GM12875 (cell line): Measurements from ENCODE around the gene PIP4P1.
"Not testable (repeated sequence)": the region's sequence is repeated elsewhere in the genome, so short reads cannot be mapped to it uniquely, and the experiment has no call there.

Experiments
- H3K4me3 ChIP-seq: one replicate; pipeline ENCODE4 v1.5.1; 2011; ENCODE audit warnings: low read depth, low read length, control low read depth
- TF ChIP-seq, protein P1 (sequence below): IDR thresholded peaks from 2 replicates; pipeline ENCODE4 v1.5.1; 2011; ENCODE audit warnings: low read depth, mild to moderate bottlenecking, control low read depth, inconsistent platforms, low read length, moderate library complexity, borderline replicate concordance; ENCODE audit not compliant: insufficient read depth

PIP4P1 gene

GRCh38 chr14:20461225-20462141 is at the start of gene PIP4P1:
Gene PIP4P1, minus strand, starts transcription at chr14:20461434. Its CDS starts 109 bp downstream, at chr14:20461325.
- TF ChIP-seq, protein P1, sequence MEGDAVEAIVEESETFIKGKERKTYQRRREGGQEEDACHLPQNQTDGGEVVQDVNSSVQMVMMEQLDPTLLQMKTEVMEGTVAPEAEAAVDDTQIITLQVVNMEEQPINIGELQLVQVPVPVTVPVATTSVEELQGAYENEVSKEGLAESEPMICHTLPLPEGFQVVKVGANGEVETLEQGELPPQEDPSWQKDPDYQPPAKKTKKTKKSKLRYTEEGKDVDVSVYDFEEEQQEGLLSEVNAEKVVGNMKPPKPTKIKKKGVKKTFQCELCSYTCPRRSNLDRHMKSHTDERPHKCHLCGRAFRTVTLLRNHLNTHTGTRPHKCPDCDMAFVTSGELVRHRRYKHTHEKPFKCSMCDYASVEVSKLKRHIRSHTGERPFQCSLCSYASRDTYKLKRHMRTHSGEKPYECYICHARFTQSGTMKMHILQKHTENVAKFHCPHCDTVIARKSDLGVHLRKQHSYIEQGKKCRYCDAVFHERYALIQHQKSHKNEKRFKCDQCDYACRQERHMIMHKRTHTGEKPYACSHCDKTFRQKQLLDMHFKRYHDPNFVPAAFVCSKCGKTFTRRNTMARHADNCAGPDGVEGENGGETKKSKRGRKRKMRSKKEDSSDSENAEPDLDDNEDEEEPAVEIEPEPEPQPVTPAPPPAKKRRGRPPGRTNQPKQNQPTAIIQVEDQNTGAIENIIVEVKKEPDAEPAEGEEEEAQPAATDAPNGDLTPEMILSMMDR: no peak

DNA sequence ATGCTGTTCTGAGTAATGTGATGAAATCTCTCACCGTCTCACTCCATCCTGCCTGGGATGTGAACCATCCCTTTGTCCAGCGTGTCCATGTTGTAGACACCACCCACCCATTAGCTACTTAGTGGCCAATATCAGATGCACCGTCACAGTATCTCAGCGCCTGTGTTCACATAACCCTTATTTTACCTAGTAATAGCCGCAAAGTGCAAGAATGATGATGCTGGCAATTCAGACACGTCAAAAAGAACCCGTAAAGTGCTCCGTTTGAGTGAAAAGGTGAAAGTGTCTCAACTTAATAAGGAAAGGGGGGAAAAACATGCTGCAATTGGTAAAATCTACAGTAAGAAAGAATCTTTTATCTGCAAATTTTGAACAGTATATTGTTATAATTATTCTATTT is 47.1 kb upstream of the PIP4P1 start:
- H3K4me3 ChIP-seq: no peak overlapping the region
- TF ChIP-seq, protein P1: no peak

More at GRCh38 chr14:20461225-20462141, at the start of gene PIP4P1:
- H3K4me3 ChIP-seq: peak within 1 kb of the TSS; percentile 76

- not testable (repeated sequence) for H3K4me3 ChIP-seq
Measured at GRCh38 chr14:20507537-20507936, 46.3 kb upstream of the PIP4P1 start.

GRCh38 chr14:20506752-20507151 is 45.5 kb upstream of the PIP4P1 start:
- H3K4me3 ChIP-seq: not testable (repeated sequence)

- H3K4me3 ChIP-seq: not testable (repeated sequence)
Measured at GRCh38 chr14:20506276-20506675, 45.0 kb upstream of the PIP4P1 start.

- no peak overlapping the region for H3K4me3 ChIP-seq
- TF ChIP-seq, protein P1: no peak
Measured at GRCh38 chr14:20503898-20504297, 42.7 kb upstream of the PIP4P1 start.

GRCh38 chr14:20501346-20501745 is 40.1 kb upstream of the PIP4P1 start:
- H3K4me3 ChIP-seq: no peak overlapping the region
- TF ChIP-seq, protein P1: no peak

DNA sequence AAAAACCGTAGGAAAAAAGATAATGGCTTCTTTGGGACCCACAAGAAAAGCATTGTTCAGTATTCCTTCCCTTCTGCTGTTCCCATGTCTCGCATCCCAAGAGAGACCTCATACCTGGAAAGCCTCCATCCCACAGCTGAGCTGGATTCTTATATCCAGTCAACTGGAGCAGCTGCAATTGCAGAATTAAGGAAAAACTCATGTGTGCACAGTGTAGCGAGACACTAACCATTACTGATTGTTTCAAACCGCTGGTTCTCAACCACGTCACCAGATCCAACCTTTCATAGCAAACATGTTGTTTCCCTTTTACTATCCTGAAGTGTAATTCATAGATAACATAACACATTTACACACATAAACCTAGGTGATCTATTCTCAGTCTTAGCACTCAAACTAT is 38.6 kb upstream of the PIP4P1 start:
- no peak overlapping the region for H3K4me3 ChIP-seq
- TF ChIP-seq, protein P1: no peak
